ENCODE measurements around the gene RASSF9.

RASSF9 gene

DNA sequence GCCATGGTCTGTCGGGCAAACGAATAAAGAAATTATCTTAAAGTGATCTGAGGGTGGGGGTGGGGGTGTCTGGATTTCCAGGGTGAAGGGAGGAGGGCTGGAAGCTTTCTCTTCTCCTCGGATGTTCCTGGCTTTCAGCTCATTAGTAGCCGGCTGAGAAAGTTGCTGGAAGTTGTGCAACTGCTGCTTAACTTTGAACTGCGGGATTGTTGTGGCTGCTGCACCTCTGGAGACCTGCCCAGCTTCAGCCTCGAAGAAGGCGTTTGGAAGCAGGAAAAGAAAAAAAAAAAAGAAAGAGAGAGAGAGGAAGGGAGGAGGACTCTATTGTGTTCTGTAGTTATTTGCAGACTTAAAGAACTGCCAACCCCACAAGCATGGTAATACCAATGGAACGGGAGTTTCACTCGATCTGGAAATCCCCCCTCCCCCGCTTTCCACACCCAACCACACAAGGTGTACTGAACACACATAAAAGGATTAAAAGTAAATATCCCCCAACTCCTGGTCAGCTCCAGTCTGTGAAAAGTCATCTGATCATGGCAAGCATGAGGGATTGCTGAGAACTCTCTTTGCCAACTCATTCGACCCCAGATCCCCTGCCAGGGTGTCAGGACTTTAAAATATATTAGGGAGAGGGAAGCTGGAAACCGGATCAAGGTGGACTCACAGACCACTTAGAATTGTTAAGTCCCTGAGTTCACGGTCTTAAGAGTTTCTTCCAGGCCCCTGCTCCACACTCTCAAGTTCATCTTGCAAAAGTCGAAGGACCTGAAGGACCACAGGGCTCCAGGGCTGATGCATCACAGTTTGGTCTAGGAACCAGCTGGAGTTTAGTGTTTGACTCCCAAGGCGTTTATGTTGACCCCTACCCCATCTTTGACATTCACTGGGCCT, at the start of gene RASSF9:
Gene RASSF9, minus strand, starts transcription at position 213 of the 894 bp plus-strand sequence. Its CDS starts 208 bp downstream, at position 5.
- DNase-seq (ENCODE audit: low read depth) = peak; percentile 86

DNA sequence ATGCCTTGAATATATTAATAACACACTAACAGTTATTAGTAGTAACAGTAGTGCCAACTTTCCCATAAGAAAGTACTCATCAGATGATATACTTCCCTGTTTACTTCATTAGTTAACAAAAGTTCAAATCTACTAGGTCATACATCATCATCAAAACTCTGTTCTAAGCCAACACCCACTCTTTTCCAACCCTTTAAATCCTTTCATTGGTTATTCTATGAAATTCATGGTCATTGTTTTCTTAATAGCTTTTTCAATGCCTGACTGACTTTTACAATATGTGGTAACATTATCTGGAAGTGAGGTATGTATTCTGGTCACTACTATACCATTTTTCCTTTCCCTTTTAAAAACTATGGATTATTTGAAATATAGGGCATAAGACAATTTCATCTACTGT, 47.6 kb upstream of the RASSF9 start:
- DNase-seq (ENCODE audit: low read depth) = no peak

- no peak for DNase-seq (ENCODE audit: low read depth)
Measured at GRCh38 chr12:85877459-85877858, 41.2 kb upstream of the RASSF9 start.

DNA sequence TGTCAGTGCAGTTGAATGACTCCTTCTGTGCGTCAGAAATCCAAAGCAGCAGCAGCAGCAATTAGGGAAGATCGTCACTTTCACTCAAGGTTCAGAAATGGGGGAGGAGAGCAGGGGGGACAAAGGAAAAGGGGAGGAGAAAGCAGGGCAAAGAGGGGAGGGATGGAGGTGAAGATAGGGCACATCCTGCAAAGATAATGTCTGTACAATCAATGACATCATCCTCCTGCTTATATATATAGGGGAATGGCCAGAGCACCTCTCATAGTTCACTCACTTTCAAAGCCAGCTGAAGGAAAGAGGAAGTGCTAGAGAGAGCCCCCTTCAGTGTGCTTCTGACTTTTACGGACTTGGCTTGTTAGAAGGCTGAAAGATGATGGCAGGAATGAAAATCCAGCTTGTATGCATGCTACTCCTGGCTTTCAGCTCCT, 37.8 kb upstream of the RASSF9 start, which contains the start of gene NTS:
Gene NTS, plus strand, starts transcription at position 265 of the 431 bp plus-strand sequence. Its CDS starts 109 bp downstream, at position 374.
- DNase-seq (ENCODE audit: low read depth) = no peak

- DNase-seq (ENCODE audit: low read depth) = peak; percentile 56
Measured at GRCh38 chr12:85872497-85873091, 36.4 kb upstream of the RASSF9 start.

GRCh38 chr12:85866986-85867776, 31.0 kb upstream of the RASSF9 start:
- DNase-seq (ENCODE audit: low read depth) = peak; percentile 74

GRCh38 chr12:85865890-85866289, 29.7 kb upstream of the RASSF9 start:
- DNase-seq (ENCODE audit: low read depth) = no peak

DNA sequence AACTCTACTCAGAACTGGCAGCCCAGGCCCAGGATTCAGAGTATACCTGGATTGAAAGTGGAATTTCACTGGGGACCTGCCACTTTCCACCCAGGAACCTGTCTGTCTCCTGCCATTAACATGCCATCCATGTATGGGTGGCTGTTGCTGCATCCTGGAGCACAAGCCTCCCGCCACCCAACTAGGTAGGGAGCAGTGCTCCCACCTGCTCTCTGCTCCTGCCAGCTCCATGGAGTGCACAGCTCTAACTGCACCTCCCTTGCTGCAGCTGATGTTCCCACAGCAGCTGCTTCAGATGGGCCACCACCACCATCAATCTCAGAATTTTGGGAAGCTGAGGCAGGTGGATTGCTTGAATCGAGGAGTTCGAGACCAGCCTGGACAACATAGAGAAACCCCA, 20.8 kb upstream of the RASSF9 start:
- no peak for DNase-seq (ENCODE audit: low read depth)

DNA sequence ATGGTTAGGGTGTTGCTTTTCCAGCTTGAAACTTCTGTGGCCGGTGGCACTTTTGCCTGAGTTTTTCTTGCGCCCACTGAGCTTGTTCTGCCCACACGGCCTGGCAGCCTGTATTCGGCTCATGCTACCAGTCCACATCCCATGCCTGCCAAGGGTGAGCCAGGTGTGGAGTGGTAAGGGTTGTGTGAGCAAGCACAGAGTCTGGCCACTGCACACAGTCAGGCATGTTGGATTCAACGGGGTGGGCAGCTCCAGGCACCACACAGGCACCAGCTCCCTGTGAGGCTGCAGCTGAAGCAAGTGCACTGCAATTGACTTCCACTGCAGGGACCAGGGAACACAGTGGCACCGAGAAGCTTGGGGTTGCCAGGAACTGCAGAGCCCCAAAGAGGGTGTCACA, 19.1 kb upstream of the RASSF9 start:
- no peak for DNase-seq (ENCODE audit: low read depth)

DNA sequence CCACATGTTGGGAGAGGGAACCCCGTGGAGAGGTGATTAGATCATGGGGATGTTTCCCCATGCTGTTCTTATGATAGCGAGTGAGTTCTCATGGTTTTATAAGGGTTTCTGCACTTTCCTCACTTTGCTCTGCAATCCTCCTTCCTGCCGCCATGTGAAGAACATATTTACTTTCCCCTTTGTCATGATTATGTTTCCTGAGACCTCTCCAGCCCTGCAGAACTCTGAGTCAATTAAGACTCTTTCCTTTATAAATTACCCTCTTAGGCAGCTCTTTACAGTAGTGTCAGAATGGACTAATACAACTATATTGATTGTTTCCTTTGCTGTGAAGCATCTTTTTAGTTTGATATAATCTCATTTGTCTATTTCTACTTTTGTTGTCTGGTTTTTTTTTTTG, 13.1 kb upstream of the RASSF9 start:
- no peak for DNase-seq (ENCODE audit: low read depth)

GRCh38 chr12:85843606-85844310, 7.5 kb upstream of the RASSF9 start:
- DNase-seq (ENCODE audit: low read depth) = no peak

GRCh38 chr12:85835426-85836196, 598 bp downstream of the RASSF9 start:
- DNase-seq (ENCODE audit: low read depth) = no peak

DNA sequence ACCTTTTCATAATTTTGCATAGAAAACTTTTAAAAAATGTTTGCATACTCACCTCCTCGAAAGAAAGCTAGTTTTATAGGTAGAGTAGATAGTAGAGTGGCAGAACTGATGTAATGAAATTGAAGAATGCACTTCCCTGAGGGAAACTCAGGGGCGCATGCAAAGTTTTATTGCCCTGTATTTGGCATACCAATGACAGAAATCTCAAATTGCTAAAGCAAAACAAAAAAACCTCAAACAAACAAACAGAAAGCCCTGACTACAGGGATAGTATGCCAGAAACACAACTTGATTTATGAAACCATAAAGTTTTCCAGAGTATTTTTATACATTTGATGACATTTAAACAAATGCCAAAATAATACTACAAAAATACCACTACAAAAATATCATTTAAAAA, 1.8 kb downstream of the RASSF9 start:
- no peak for DNase-seq (ENCODE audit: low read depth)

- no peak for DNase-seq (ENCODE audit: low read depth)
Measured at GRCh38 chr12:85833579-85833978, 2.6 kb downstream of the RASSF9 start.

GRCh38 chr12:85831327-85831990, 4.8 kb downstream of the RASSF9 start:
- DNase-seq (ENCODE audit: low read depth) = no peak

DNA sequence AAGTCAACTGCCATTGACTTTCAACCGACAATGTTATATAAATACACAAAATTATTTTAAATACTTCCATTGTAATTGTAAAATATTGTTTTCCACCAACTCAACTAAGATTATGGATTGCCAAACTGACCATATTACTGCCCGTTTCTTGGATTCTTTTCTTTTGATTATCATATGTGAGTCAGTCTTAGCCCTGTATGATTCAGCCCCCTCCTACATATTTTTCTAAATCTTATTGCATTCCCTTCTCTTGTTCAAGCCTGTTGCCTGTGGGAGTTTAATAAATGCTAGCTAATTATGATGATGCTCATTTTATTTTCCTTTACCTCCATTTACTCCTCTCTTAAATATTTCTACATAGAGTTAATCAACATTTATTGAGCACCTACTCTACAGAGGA, 6.8 kb downstream of the RASSF9 start:
- DNase-seq (ENCODE audit: low read depth) = no peak

GRCh38 chr12:85828576-85828975, 7.6 kb downstream of the RASSF9 start:
- DNase-seq (ENCODE audit: low read depth) = no peak

- no peak for DNase-seq (ENCODE audit: low read depth)
Measured at GRCh38 chr12:85825746-85826145, 10.5 kb downstream of the RASSF9 start.

DNA sequence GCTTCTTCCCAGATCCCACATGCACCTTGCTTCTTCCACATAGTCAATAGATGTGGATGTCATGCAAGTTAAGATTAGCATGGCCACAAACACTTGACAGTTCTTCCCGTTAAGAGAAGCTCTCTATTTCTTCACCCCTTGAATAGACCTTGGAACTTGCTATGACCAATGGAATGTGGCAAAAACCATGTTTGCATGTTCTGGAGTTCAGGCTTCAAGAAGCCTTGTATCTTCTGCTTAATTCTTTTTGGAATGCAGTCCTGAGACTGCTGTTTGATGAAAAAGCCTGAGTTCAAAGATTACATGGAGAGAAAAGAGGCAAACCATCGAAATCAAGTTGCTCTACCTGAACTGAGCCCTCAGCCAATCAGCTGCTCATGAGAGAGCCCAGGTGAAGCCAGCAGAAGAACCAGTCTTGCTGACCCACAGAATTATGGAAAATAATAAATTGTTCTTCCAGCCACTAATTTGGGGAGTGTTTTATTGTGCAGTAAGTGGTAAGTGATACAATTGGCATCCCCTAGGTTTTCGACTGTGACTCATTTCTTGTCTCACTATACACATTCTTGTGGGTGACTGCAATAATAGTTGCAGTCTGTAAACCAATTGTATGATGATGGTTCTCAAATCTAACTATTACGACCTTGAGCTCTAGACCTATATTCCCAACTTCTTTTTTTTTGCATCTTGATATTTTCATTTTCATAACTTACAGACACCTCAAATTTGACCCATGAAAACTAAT, 12.6 kb downstream of the RASSF9 start:
- DNase-seq (ENCODE audit: low read depth) = no peak

- DNase-seq (ENCODE audit: low read depth) = no peak
Measured at GRCh38 chr12:85821759-85822158, 14.4 kb downstream of the RASSF9 start.
